Activated T-cell treated with anti-CD3 and anti-CD28 coated beads, Interleukin-2, amount 50 U/mL, for 48 hours (primary cell): ENCODE measurements around the gene REG1B.

Source experiments
- DNase-seq, 2 experiments: peaks; one replicate each; pipeline ENCODE4 v3.0.0-alpha.2; 2020

Gene REG1B

GRCh38 chr2:79087785-79088364 is at the start of gene REG1B:
Gene REG1B (minus strand): TSS chr2:79087993. CDS start chr2:79087612, 381 bp downstream.
- no peak for DNase-seq

GRCh38 chr2:79131687-79132086 is 43.9 kb upstream of the REG1B start:
- no peak for DNase-seq

- DNase-seq = no peak
Observed at GRCh38 chr2:79129804-79130203, 42.0 kb upstream of the REG1B start.

GRCh38 chr2:79129260-79129659 is 41.5 kb upstream of the REG1B start:
- no peak for DNase-seq

- DNase-seq = no peak
Observed at GRCh38 chr2:79128406-79128805, 40.6 kb upstream of the REG1B start.

DNA sequence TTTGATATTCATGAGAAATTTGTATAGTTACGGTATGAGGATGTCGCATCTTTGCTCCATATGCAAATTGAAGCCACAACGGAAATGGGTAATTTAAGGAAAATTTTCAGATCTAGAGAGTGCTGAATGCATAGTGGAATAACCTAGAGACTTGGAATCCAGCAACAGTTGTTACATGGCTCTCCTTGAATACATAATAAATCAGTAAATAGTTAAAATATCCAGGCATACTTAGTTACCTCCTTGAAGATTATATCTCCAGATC is 37.9 kb upstream of the REG1B start:
- no peak for DNase-seq

GRCh38 chr2:79124907-79125720 is 37.3 kb upstream of the REG1B start:
- no peak for DNase-seq

DNA sequence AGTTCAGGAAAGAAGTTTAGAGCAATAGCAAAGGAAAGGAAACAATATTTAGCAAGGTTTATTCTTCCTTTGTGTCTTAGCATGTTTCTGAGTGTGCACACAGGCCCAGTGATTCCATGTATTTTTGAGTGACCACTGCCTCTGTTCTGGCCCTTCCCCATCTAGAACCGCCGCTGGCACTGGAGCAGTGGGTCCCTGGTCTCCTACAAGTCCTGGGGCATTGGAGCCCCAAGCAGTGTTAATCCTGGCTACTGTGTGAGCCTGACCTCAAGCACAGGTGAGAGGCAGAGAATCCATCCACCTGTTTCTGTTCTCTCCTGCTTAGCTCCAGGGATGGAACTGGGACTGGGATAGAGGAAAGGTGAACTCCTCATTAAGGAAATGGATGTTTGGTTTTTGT is 34.9 kb upstream of the REG1B start:
- DNase-seq = no peak

GRCh38 chr2:79120194-79120713 is 32.5 kb upstream of the REG1B start, which contains the start of gene REG1A:
Gene REG1A (plus strand): TSS chr2:79120488. CDS start chr2:79120862, 374 bp downstream.
- DNase-seq = no peak

- no peak for DNase-seq
Observed at GRCh38 chr2:79116997-79117928, 29.5 kb upstream of the REG1B start.

- no peak for DNase-seq
Observed at GRCh38 chr2:79114797-79115494, 27.2 kb upstream of the REG1B start.

DNA sequence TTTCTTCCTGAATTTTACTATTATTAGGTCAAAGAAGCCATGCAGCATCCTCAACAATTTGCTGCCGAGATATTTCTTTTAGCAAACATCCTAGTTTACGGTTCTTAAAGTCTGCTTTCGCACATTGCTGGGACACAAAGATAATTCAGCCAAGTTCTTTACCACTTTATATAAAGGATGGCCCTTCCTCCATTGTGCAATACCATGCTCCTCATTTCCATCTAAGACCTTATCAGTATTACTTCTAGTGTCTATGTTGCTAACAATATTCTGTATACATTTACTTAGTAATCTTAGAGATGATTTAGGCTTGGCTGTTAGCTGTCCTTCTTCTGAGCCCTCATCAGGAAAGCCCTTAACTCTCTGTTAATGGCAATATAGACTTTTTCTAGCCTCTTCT is 24.5 kb upstream of the REG1B start:
- DNase-seq = no peak

DNA sequence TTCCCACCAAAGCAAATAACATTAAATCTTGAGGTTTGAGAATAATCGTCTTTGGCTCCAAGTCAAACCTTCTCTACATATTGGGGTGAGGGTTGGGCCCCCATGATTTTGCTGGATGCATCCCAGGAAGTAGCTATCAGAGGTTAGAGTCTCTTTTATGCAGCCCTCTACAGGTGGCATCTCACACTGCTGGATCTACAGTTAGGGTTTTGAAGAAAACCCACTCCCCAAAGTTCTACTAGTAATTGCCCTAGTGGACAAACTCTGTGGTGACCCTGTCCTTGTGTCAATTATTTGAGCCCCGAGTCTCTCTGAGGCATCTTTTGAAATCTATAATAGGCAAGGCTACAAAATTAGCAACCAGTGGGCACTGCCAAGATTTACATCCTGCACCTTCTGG is 17.5 kb upstream of the REG1B start:
- DNase-seq = no peak

DNA sequence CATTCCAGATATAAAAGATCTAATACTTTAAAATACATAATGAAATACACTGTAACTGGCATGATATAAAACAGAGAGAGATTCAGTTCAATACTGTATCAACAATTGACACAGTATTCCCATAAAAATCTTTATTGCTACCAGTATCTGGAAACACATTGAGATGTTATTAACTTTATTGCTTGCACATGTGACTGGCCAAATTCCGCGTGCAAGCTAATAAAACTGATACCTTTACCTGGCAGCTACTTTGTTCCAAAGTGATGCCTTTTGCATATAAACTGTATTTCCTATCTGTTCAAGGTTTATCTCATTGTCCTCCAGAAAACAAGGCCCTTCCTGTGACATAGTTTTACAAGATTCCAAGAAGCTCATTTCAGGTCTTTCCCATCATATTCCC is 15.4 kb upstream of the REG1B start:
- no peak for DNase-seq

DNA sequence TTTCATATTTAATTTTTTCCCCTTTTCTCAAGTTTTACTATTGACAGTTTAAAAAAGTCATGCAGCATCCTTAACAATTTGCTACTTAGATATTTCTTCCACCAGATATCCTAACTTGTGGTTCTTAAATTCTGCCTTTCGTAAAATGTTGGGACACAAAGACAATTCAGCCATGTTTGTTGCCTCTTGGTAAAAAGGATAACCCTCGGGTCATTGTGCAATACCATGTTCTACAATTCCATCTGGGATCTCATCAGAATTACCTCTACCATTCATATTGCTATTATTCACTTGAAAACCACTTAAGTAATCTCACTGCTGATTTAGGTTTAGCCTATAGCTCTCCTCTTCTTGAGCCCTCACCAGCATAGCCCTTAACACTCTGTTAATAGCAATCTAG is 13.2 kb upstream of the REG1B start:
- DNase-seq = no peak

DNA sequence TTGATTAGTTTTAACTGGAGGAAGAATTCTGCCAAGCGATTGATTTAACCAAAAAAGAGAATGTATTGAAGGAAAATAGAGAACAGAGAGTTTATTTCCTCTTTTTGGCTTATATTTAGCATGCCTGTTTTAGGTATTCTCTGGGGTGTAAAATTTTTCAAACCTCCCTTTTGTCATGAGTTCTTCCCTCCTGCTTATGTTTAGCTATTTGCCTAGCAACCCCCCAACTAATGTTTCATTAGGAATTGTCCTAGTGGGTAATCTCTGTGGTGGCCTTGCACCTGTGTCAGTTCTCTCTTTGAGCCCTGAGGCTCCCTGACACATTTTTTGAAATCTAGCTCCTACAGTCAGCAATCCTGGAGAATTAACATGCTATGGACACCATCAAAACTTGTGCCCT is 12.5 kb upstream of the REG1B start:
- DNase-seq = no peak

GRCh38 chr2:79099140-79099686 is 11.4 kb upstream of the REG1B start:
- no peak for DNase-seq

DNA sequence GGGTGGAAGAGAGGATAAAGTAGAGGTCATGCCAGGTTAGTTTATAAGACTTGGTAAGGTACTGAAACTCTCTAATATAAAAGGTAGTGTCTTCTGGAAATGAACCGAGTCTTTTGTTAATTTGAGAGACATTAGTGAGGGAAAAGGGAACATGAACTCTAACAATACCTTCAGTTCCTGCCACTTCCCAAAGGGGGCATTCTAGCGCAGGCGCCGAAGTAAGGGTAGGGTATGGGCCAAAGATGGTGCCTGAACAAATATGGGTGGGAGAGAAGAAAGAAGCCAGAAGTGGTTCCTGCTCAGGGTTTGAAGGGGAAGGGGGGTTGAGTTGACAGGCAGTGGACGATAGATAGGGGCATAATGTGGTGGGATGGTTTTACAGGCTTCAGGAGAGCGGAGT is 10.1 kb upstream of the REG1B start:
- no peak for DNase-seq

- no peak for DNase-seq
Observed at GRCh38 chr2:79090693-79091092, 2.9 kb upstream of the REG1B start.

- DNase-seq = no peak
Observed at GRCh38 chr2:79086255-79086654, 1.5 kb downstream of the REG1B start.

- DNase-seq = no peak
Observed at GRCh38 chr2:79085382-79085781, 2.4 kb downstream of the REG1B start.

DNA sequence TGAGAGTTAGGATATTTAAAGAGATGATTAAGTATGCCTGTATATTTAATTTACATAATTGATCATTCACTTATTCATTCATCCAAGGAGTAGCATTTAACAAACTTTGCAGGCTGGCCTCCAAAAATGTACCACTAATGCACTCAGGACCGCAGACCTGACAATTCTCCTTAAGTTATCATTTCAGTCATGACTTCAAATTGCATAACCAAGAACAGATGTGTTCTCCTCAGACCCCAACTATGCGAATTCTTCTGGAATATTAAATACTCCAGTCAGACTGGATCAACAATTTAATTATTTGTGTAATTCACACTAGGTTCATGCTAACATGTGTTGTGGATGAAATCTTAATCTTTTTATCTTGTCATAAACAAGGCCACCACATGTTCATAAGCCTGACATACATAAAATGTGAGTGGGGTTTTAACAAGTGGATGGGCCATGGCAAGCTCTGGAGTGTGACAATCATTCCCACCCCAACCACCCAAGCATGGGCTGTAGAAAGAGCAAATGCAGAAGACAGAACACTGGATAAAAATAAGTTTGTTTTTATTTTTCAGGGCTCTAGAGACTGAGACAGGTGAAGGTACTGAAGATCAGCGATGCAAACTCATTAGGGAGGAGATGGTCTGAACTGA is 3.2 kb downstream of the REG1B start:
- no peak for DNase-seq
